DND-41 (cell line): ENCODE data around the gene JRKL.

Source experiments
- CTCF ChIP-seq: IDR thresholded peaks from 2 replicates; pipeline ENCODE4 v1.5.1; 2012; ENCODE audit warnings: borderline replicate concordance, low read length, moderate library complexity, mild to moderate bottlenecking; ENCODE audit not compliant: poor library complexity, severe bottlenecking; ENCODE audit errors: extremely low read depth
- EZH2 ChIP-seq: IDR thresholded peaks from 3 replicates; pipeline ENCODE4 v1.6.1; 2012; ENCODE audit warnings: borderline replicate concordance, low read depth, mild to moderate bottlenecking, moderate library complexity, low read length, inconsistent platforms; ENCODE audit not compliant: severe bottlenecking

GRCh38 chr11:96361778-96362177, 28.0 kb upstream of the JRKL start:
- no peak for TF ChIP-seq CTCF
- TF ChIP-seq EZH2: no peak
